Activated CD8-positive, alpha-beta memory T cell treated with anti-CD3 and anti-CD28 coated beads, Interleukin-2, amount 50 U/mL, for 4 hours (primary cell): ENCODE results near the gene CYTH3.
"Not testable (repeated sequence)": the region's sequence is repeated elsewhere in the genome, so short reads cannot be mapped to it uniquely, and the experiment has no call there.

ENCODE experiments used
- DNase-seq: peaks from one replicate; pipeline ENCODE4 v3.0.0-alpha.2; 2020

CYTH3 gene

GRCh38 chr7:6256109-6256483 lies 16.3 kb downstream of the CYTH3 start:
- DNase-seq, result no peak

- DNase-seq, result no peak
These were observed 17.6 kb downstream of the CYTH3 start for GRCh38 chr7:6254866-6255265.

GRCh38 chr7:6252748-6253147 lies 19.7 kb downstream of the CYTH3 start:
- DNase-seq, result no peak

GRCh38 chr7:6252341-6252746 lies 20.1 kb downstream of the CYTH3 start:
- DNase-seq, result no peak

- no peak for DNase-seq
These were observed 20.8 kb downstream of the CYTH3 start for GRCh38 chr7:6251653-6252052.

- no peak for DNase-seq
These were observed 22.0 kb downstream of the CYTH3 start for GRCh38 chr7:6250364-6250833.

GRCh38 chr7:6249043-6249442 lies 23.4 kb downstream of the CYTH3 start:
- DNase-seq, result no peak

GRCh38 chr7:6248581-6248980 lies 23.8 kb downstream of the CYTH3 start:
- DNase-seq, result no peak

- DNase-seq, result no peak
These were observed 26.0 kb downstream of the CYTH3 start for GRCh38 chr7:6246251-6246917.

- DNase-seq, result no peak
These were observed 28.4 kb downstream of the CYTH3 start for GRCh38 chr7:6244021-6244420.

- DNase-seq, result no peak
These were observed 29.3 kb downstream of the CYTH3 start for GRCh38 chr7:6243168-6243567.

GRCh38 chr7:6242561-6242960 lies 29.9 kb downstream of the CYTH3 start:
- DNase-seq, result no peak

GRCh38 chr7:6241607-6241973 lies 30.8 kb downstream of the CYTH3 start:
- no peak for DNase-seq

GRCh38 chr7:6238309-6238925 lies 34.0 kb downstream of the CYTH3 start:
- DNase-seq, result no peak

- no peak for DNase-seq
These were observed 34.7 kb downstream of the CYTH3 start for GRCh38 chr7:6237730-6238129.

GRCh38 chr7:6237011-6237410 lies 35.4 kb downstream of the CYTH3 start:
- DNase-seq, result no peak

- no peak for DNase-seq
These were observed 37.2 kb downstream of the CYTH3 start for GRCh38 chr7:6235029-6235871.

- DNase-seq, result peak; percentile 23
These were observed 38.0 kb downstream of the CYTH3 start for GRCh38 chr7:6234384-6234783.

GRCh38 chr7:6232534-6232933 lies 39.9 kb downstream of the CYTH3 start:
- no peak for DNase-seq

GRCh38 chr7:6232116-6232515 lies 40.3 kb downstream of the CYTH3 start:
- no peak for DNase-seq

- no peak for DNase-seq
These were observed 41.2 kb downstream of the CYTH3 start for GRCh38 chr7:6231184-6231583.

GRCh38 chr7:6229284-6229683 lies 43.1 kb downstream of the CYTH3 start:
- not testable (repeated sequence) for DNase-seq

GRCh38 chr7:6228361-6229229 lies 43.8 kb downstream of the CYTH3 start:
- no peak for DNase-seq
